Activated CD8-positive, alpha-beta memory T cell treated with anti-CD3 and anti-CD28 coated beads, Interleukin-2, amount 50 U/mL, for 1 hour (primary cell): ENCODE data around the gene MARCKSL1.
"Not testable (repeated sequence)": the region's sequence is repeated elsewhere in the genome, so short reads cannot be mapped to it uniquely, and the experiment has no call there.

Source experiments
- DNase-seq: peaks from one replicate; pipeline ENCODE4 v3.0.0-alpha.2; 2020; ENCODE audit errors: extremely low read depth

Gene MARCKSL1

GRCh38 chr1:32289256-32289655, 46.8 kb downstream of the MARCKSL1 start:
- no peak for DNase-seq

DNA sequence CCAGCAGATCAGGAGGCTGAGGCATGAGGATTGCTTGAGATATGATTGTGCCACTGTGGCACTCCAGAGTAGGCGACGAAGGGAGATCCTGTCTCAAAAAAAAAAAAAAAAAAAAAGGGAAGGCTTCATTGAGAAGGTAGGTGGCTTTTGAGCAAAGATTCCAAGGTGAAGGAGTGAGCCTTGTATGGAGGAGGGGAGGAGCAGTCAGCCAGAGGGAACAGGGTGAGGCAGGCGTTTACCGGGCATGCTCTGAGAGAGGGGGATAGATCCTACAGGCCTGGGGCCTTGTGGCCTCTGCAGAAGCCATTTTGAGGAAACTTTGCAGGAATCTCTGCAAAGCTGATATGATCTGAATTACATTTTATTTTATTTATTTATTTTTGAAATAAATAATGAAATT, 49.3 kb downstream of the MARCKSL1 start:
- no peak for DNase-seq

- DNase-seq = no peak
Observed at GRCh38 chr1:32285658-32286057, 50.4 kb downstream of the MARCKSL1 start.

DNA sequence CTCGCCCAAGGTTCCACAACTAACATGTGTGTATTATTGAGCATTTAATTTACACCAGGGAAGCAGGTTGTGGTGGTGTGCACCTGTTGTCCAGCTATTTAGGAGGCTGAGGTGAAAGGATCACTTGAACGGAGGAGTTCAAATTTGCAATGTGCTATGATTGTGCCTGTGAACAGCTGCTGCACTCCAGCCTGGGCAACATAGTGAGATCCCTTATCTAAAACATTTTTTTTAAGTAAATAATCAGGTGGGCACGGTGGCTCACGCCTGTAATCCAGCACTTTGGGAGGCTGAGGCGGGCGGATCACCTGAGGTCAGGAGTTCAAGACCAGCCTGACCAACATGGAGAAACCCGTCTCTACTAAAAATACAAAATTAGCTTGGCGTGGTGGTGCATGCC, 51.3 kb downstream of the MARCKSL1 start:
- DNase-seq = not testable (repeated sequence)
